Transverse colon (tissue), 4 donors: ENCODE measurements around the gene GNA12. TPM values are rescaled to one million over a fixed set of nuclear protein-coding genes. Genes with fewer than 3 reads are reported as not detected.
A peak's percentile ranks its signal among the peaks of the same experiment; 100 is the strongest.

ENCODE experiments used
- DNase-seq: peaks from one replicate; pipeline ENCODE4 v3.0.0-alpha.2; 2019
- H3K27ac ChIP-seq, 4 donors: fragments of 200-600 bp; sonication (generic); 2 replicates each; pipeline ENCODE4 v1.5.1; 2016 to 2018; ENCODE audit warnings: inconsistent platforms in 4 of 4
- H3K27me3 ChIP-seq: fragments of 200-600 bp; sonication (generic); 2 replicates; pipeline ENCODE4 v1.5.1; 2017; ENCODE audit warnings: inconsistent platforms
- H3K36me3 ChIP-seq, 4 donors: fragments of 200-600 bp; sonication (generic); 2 replicates each; pipeline ENCODE4 v1.5.1; 2017 to 2019; ENCODE audit warnings: inconsistent platforms in 4 of 4
- H3K4me1 ChIP-seq, 4 donors: fragments of 200-600 bp; sonication (generic); 2 replicates each; pipeline ENCODE4 v1.5.1; 2017 to 2020; ENCODE audit warnings: inconsistent platforms in 4 of 4
- H3K4me3 ChIP-seq, 4 donors: fragments of 200-600 bp; sonication (generic); 1 replicate in 1 of 4; 2 replicates in 3 of 4; pipeline versions ENCODE4 v1.5.1 to v1.6.1; 2017 to 2019; ENCODE audit warnings: inconsistent platforms in 4 of 4
- H3K9me3 ChIP-seq, 2 donors: fragments of 200-600 bp; sonication (generic); 2 replicates each; pipeline ENCODE4 v1.5.1; 2017 to 2019; ENCODE audit warnings: inconsistent platforms in 2 of 2
- CTCF ChIP-seq, 5 experiments: fragments of 200-600 bp in 3 of 5; fragments of 450-650 bp in 2 of 5; sonication (generic) in 3 of 5; IDR thresholded peaks; 1 replicate in 2 of 5; 2 replicates in 3 of 5; pipeline ENCODE4 v1.5.1; 2016 to 2017; ENCODE audit warnings: antibody characterized with exemption in 5 of 5, inconsistent platforms in 3 of 5, mild to moderate bottlenecking in 2 of 5, moderate library complexity in 1 of 5
- EP300 ChIP-seq: sonication (generic); formaldehyde crosslinking; IDR thresholded peaks from one replicate; pipeline ENCODE4 v1.6.1; 2017; ENCODE audit warnings: antibody characterized with exemption, low read depth
- POLR2A ChIP-seq: fragments of 450-650 bp; IDR thresholded peaks from one replicate; pipeline ENCODE4 v1.6.1; 2016; ENCODE audit warnings: antibody characterized with exemption, mild to moderate bottlenecking, moderate library complexity
- POLR2AphosphoS5 ChIP-seq, 3 donors: sonication (generic); formaldehyde crosslinking; IDR thresholded peaks; one replicate each; pipeline ENCODE4 v1.6.1; 2016; ENCODE audit warnings: antibody characterized with exemption in 3 of 3
- WGBS, 2 donors: methylation state at CpG; one replicate each; pipeline ENCODE4 v1.1.5; 2018; ENCODE audit warnings: low coverage in 1 of 2; 5-methylcytosine and 5-hydroxymethylcytosine counted together
- in situ Hi-C, 4 donors: fragments of 200-750 bp; cut with MboI; loops; one replicate each; pipeline versions ENCODE4 v1.15.0 to v1.15.1; 2017; ENCODE audit warnings: low sequenced_read_pairs in 3 of 4, low pct_ligation_motif_present in 1 of 4, low pct_unique_long_range_greater_than_20kb in 1 of 4
- intact Hi-C: fragments of 100-400 bp; cut with DNase I; formaldehyde crosslinking; loops from one replicate; pipeline ENCODE4 v1.15.1; 2023; ENCODE audit warnings: low total_unique reads
- total RNA-seq, 4 donors: library from RNA; depleted of rRNA; stranded (reverse); fragments of >200 nt; gene quantifications; one replicate each; pipeline ENCODE4 v1.1.0, GENCODE V29; 2016

GNA12 gene
- total RNA-seq, 4 donors from 2014 or later, result 18.9 to 39.6 (median 22.2) TPM

DNA sequence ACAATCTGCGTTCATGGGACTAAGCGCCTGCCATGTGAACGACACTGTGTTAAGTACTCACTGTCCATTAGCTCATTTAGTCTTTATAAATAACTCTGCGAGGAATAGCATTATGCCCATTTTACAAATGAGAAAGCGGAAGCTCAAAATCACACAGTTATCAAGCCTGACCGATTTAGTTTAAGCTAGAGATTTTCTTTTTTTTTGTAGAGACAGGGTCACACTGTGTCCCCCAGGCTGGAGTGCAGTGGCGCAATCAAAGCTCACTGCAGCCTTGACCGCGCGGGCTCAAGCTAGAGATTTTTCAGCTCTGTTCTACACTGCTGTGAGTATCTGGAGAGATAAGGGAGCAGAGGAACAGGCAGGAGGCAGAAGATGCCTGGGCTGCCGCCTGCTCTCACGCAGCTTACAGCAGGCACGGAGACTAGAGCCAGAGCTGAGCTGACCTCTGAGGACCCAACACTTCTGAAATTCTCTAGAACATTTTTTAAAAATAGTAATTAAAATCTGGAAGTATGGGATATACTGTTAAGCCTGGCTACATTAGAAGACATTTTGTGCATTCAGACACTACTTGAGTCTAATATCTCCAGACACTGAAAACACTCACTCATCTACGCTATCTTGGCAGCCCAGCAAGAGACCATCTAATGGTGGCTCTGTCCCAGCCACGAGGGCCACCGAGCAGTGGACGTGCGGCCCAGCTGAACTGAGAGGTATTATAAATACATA, 38.7 kb downstream of the GNA12 start:
- Histone ChIP-seq H3K27ac (no peak overlapping the region), H3K4me1 (peaks cover 15 to 45% (median 20%) of the 10 kb centered on the region in 4 donors), H3K27me3 (no peaks in the 10 kb centered on the region), H3K9me3 (no peaks in the 10 kb centered on the region), H3K4me3 (no peak overlapping the region), H3K36me3 (no peaks in the 10 kb centered on the region)
- WGBS, 2 donors, result 96 to 97% methylated on average over 10 to 18 of the region's 18 CpGs
- DNase-seq, result no peak
- intact Hi-C loops (no loop called here), in situ Hi-C loops (no loop called here)
- TF ChIP-seq POLR2A (no peak), CTCF (IDR thresholded peaks at IDR 0.05) (no peak), POLR2AphosphoS5 (IDR thresholded peaks at IDR 0.05) (no peak), EP300 (no peak)

- peak; percentile 54 for DNase-seq
- intact Hi-C loops (no loop called here), in situ Hi-C loops (no loop called here)
- Histone ChIP-seq H3K27ac (peak overlapping the region in 3 of 4 donors; percentile 35 to 59 (median 58)), H3K36me3 (no peaks in the 10 kb centered on the region), H3K9me3 (no peaks in the 10 kb centered on the region), H3K4me3 (no peak overlapping the region), H3K27me3 (no peaks in the 10 kb centered on the region), H3K4me1 (peaks cover 15 to 45% (median 20%) of the 10 kb centered on the region in 4 donors)
- WGBS, 2 donors, result 58 to 62% methylated on average over 6 of the region's 6 CpGs
- peak in 2 of 5 experiments; percentile 7 to 13 for TF ChIP-seq CTCF (IDR thresholded peaks at IDR 0.05)
- peak in 1 of 3 donors; percentile 25 for TF ChIP-seq POLR2AphosphoS5 (IDR thresholded peaks at IDR 0.05)
- TF ChIP-seq POLR2A, result no peak
- no peak for TF ChIP-seq EP300
These were observed 39.8 kb downstream of the GNA12 start for GRCh38 chr7:2804227-2804763.

DNA sequence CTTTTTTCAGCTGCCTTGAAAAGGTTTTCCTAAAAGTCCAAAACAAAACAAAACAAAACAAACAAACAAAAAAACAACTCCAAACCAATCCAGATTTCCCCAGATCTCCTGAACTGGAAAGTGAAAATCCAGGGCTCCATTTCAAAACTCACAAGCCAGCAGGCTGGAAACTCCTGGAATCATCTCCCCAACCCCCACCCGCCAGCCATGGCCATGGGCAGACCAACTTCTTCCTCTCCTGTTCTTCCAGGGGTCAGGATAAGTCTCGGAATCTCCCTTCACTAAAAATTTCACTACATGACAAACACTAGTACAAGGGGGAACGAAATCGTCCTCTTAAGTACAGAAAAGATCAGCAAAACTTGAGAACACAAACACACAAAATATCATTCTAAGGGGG, 40.4 kb downstream of the GNA12 start:
- no peaks in the 10 kb centered on the region for H3K27me3 ChIP-seq
- no peak overlapping the region for H3K4me3 ChIP-seq
- intact Hi-C loops (no loop called here), in situ Hi-C loops (no loop called here)
- H3K9me3 ChIP-seq, result no peaks in the 10 kb centered on the region
- TF ChIP-seq POLR2AphosphoS5 (IDR thresholded peaks at IDR 0.05), result no peak
- no peak for TF ChIP-seq EP300
- TF ChIP-seq POLR2A, result no peak
- no peak for TF ChIP-seq CTCF (IDR thresholded peaks at IDR 0.05)
- H3K4me1 ChIP-seq, result peaks cover 15 to 45% (median 20%) of the 10 kb centered on the region in 4 donors
- no peak for DNase-seq
- 62% methylated on average over 4 of the region's 4 CpGs; no CpG with 5 or more reads in 1 of the 2 donors for WGBS, 2 donors
- H3K27ac ChIP-seq, result peak overlapping the region; percentile 35 to 59 (median 52)
- H3K36me3 ChIP-seq, result no peaks in the 10 kb centered on the region

- H3K4me1 ChIP-seq, result peaks cover 15 to 45% (median 20%) of the 10 kb centered on the region in 4 donors
- no peaks in the 10 kb centered on the region for H3K9me3 ChIP-seq
- TF ChIP-seq EP300 (no peak), POLR2A (no peak), CTCF (IDR thresholded peaks at IDR 0.05) (no peak), POLR2AphosphoS5 (IDR thresholded peaks at IDR 0.05) (no peak)
- H3K27me3 ChIP-seq, result no peaks in the 10 kb centered on the region
- H3K27ac ChIP-seq, result peak overlapping the region in 3 of 4 donors; percentile 45 to 59 (median 58)
- no peaks in the 10 kb centered on the region for H3K36me3 ChIP-seq
- intact Hi-C loops (no loop called here), in situ Hi-C loops (no loop called here)
- 93% methylated on average over 2 of the region's 2 CpGs; no CpG with 5 or more reads in 1 of the 2 donors for WGBS, 2 donors
- DNase-seq, result no peak
- no peak overlapping the region for H3K4me3 ChIP-seq
These were observed 40.8 kb downstream of the GNA12 start for GRCh38 chr7:2803342-2803692.
